ENCODE data around the gene AFAP1L1.

GRCh38 chr5:149265068-149265465 lies 6.6 kb upstream of the AFAP1L1 start:
- TF ChIP-seq, protein P1, sequence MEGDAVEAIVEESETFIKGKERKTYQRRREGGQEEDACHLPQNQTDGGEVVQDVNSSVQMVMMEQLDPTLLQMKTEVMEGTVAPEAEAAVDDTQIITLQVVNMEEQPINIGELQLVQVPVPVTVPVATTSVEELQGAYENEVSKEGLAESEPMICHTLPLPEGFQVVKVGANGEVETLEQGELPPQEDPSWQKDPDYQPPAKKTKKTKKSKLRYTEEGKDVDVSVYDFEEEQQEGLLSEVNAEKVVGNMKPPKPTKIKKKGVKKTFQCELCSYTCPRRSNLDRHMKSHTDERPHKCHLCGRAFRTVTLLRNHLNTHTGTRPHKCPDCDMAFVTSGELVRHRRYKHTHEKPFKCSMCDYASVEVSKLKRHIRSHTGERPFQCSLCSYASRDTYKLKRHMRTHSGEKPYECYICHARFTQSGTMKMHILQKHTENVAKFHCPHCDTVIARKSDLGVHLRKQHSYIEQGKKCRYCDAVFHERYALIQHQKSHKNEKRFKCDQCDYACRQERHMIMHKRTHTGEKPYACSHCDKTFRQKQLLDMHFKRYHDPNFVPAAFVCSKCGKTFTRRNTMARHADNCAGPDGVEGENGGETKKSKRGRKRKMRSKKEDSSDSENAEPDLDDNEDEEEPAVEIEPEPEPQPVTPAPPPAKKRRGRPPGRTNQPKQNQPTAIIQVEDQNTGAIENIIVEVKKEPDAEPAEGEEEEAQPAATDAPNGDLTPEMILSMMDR (IDR thresholded peaks at IDR 0.05), result no peak
- TF ChIP-seq POLR2A (IDR thresholded peaks at IDR 0.05), result no peak
